HG02852 (cell line): ENCODE measurements around the gene SACM1L.
"Not testable (repeated sequence)": the region's sequence is repeated elsewhere in the genome, so short reads cannot be mapped to it uniquely, and the experiment has no call there.

Source experiments
- ATAC-seq: cut with Tn5 transposase; IDR thresholded peaks from one replicate; pipeline ENCODE4 v1.9.1; 2021; ENCODE audit warnings: mild to moderate bottlenecking, moderate library complexity; ENCODE audit not compliant: unreplicated experiment

SACM1L gene

DNA sequence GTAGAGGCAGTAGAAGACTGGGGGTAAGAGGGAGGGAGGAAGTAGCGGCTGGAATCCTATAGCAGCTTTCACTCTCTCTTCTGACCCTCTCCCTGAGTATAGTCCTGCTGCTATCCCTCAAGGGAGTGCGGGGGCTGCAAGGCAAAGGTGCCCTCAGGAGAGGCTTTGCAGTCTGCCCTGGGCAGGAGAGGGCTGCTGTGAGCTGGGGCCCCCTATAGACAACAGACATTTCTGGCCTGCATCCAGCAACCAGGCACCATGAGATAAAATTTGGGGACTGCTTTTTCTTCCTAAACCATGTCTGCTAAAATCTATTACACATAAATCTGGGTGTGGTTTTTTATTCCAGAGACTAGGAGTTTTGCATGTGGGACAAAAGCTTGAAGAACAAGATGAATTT, 48.0 kb downstream of the SACM1L start:
- ATAC-seq, result no peak

DNA sequence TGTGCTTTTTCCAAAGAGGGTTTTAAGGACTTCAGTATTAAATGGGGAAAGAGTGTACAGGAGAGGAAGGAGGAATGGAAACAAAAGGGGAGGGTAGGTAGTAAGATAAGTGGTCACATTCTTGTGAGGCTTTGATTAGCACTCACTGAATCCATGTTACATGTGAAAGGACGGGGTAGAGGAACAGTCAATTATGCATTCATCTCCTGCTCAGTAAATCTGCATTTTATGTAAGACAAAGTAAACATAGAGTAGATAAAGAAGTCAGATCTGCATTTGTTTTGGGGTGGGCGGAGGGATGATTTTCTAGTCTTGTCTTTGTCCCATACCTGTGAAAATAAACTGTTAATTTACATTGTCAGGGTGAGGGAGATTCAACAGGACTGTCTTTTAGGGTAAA, 50.8 kb downstream of the SACM1L start:
- no peak for ATAC-seq

DNA sequence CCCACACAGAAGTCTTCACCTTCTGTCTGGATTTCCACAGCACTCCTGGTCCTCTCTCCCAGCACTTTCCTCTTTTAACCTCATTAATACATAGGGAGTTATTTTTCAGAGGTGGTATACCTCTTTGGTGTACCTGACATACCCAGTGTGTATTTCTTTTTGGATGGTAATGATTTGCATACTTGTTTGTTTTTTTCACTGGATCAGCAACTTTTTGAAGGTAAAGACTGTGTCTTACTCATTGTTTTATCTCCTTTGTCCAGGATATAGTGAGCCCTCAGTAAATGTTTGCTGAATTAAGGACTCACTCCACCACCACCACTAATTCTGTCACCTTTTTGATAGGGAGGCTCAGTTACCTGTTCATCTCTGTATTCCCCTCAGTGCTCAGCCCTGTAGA, 52.1 kb downstream of the SACM1L start:
- no peak for ATAC-seq

DNA sequence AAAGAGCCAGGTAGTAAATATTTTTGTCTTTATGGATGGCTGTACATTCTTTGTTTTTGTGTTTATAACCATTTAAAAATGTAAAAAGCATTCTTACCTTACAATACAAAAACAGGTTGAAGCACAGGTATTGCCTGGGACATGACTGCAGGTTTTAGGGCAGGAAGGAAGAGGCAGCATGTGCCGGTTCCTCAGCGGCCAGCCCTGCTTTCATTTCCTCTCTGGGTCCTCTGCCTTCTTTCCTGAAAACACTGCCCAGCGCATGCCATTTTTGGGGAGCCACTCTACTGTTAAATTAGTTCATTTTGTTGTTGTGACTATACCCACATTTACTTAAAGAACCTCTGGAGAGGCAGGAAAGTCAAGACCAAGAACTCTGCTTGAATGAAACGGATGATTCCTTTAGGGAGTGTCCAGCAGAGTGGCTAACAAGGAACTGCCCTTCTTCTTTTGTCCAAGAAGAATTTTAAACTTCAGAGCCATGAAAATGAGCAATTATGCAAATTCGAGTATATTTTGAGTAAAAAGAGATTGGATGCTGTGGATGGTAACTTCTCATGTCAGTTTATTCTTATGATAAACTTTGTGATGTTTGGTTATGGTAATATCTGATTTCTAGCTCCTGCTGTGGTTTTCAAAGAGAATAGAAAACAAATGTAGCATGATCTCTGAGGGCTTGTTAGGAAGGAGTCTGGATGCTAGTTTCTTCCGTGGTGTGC, 52.7 kb downstream of the SACM1L start:
- ATAC-seq, result no peak

- ATAC-seq, result no peak
Observed at GRCh38 chr3:45742461-45743089, 53.4 kb downstream of the SACM1L start.

- ATAC-seq, result no peak
Observed at GRCh38 chr3:45746165-45746776, 57.1 kb downstream of the SACM1L start.

GRCh38 chr3:45746777-45747622, 57.8 kb downstream of the SACM1L start:
- no peak for ATAC-seq

- ATAC-seq, result no peak
Observed at GRCh38 chr3:45748068-45748467, 58.9 kb downstream of the SACM1L start.

GRCh38 chr3:45749036-45749600, 59.9 kb downstream of the SACM1L start:
- not testable (repeated sequence) for ATAC-seq

DNA sequence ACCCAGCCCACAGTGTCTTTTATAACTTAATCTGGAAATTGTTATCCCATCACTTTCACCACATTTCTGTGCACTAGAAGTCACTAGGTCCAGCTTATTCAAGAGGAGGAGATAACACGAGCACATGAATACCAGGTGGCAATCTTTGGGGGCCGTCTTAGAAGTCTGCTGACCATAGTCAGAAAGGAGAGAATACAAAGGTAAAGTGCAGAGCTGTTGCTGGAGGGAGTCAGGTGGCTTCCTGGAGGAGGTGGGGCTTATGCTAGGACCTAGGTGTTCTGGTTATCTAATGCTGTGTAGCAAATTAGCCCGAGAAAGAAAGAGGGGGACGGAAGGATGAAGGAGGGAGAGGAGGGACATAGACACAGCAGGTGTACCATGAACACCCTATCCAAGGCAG, 60.7 kb downstream of the SACM1L start:
- ATAC-seq, result no peak

DNA sequence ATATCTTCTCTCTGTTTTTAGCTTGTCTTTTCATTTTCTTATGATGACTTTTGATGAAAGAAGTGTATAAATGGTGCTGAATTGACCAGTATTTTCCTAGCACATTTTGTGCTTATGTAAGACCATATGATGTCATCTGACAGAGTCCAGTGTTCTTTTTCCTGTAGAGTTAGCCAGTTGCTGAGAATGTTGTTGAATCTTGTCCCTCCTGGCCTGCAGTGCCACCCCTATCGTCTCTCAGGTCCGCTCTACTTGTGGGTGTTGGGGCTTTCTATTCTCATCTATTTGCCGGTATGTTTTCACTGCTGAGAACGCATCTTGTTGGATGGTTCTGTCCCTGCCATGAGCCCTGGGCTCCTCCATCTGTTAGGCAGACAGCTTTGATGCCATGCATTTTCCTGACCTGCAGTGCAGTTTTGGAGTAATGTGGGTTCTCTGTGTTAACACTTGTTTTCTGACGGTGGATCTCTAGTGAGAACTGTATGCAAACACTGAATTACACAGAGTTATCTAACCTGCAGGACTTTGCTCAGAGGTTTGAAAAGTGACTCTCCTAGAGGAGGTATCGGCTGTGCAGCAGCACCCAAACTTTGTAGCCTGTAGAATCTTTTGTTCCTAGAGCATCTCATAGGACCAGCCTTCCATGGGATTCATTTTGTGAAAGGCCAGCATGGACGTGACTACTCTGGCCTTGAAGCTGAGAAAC, 62.5 kb downstream of the SACM1L start:
- ATAC-seq, result no peak

- no peak for ATAC-seq
Observed at GRCh38 chr3:45753095-45753494, 63.9 kb downstream of the SACM1L start.

- ATAC-seq, result no peak
Observed at GRCh38 chr3:45754461-45754860, 65.3 kb downstream of the SACM1L start.

DNA sequence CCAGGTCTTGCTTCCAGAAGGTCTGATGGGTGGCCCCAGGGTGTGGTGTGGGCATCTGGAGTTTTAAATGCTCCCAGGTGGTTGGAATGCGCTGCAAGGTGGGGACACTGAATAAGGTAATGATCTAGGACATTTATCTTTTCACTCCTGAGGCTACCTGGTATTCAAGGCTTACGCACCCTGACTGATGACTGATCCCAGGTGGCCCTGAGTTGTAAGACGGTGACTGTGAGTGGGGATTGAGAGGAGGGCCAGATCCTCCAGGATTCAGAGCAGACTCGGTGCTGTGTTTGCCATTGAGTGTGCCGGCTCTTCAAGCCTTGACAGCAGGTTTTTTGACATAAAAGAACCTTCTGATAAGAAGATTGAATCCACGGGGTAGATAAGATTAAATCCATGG, 66.9 kb downstream of the SACM1L start:
- no peak for ATAC-seq

GRCh38 chr3:45757141-45757540, 67.9 kb downstream of the SACM1L start:
- ATAC-seq, result not testable (repeated sequence)

- no peak for ATAC-seq
Observed at GRCh38 chr3:45758871-45759270, 69.7 kb downstream of the SACM1L start.

- ATAC-seq, result no peak
Observed at GRCh38 chr3:45759851-45760250, 70.7 kb downstream of the SACM1L start.

- no peak for ATAC-seq
Observed at GRCh38 chr3:45760878-45761711, 71.9 kb downstream of the SACM1L start.

DNA sequence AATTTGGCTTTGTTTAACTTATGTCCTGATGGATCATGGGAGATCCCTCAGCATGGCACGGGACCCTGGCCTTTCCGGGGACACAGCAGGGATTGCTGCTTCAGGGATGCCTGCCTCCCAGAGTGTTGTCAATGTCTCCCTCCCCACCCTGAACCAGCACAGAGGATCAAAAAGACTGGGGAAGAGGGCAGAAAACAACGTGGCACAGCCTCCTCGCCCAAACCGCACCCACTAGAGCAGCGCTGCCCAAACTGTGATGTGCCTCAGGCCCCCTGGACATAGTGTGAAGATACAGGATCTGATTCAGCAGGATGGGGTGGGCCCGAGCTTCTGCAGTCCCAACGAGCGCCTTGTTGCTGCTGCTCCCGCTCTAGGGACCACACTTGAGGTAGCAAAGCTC, 72.6 kb downstream of the SACM1L start:
- ATAC-seq, result no peak
